ENCODE data around the gene TMEM185A. TPM values are rescaled to one million over a fixed set of nuclear protein-coding genes. Genes with fewer than 3 reads are reported as not detected.

The TMEM185A gene
- total and polyA plus RNA-seq, 2 experiments from 2014 or later = 14.7 to 15.3 TPM

GRCh38 chrX:149647505-149647904 lies 15.9 kb upstream of the TMEM185A start:
- Histone ChIP-seq H2AFZ (no peak overlapping the region), H3K4me1 (ENCODE audit: insufficient read depth) (no peaks in the 10 kb centered on the region), H4K20me1 (ENCODE audit: insufficient read depth) (no peaks in the 10 kb centered on the region), H3K36me3 (ENCODE audit: low read depth) (no peaks in the 10 kb centered on the region), H3K79me2 (ENCODE audit: insufficient read depth) (no peaks in the 10 kb centered on the region), H3K27ac (no peak overlapping the region), H3K4me3 (no peak overlapping the region), H3K9me3 (ENCODE audit: low read depth) (no peaks in the 10 kb centered on the region), H3F3A (ENCODE audit: insufficient read depth) (no peaks in the 10 kb centered on the region), H3K4me2 (ENCODE audit: unreplicated experiment) (no peak overlapping the region), H3K27me3 (replicated peaks; ENCODE audit: insufficient read depth) (no peaks in the 10 kb centered on the region), H3K9me2 (ENCODE audit: insufficient read depth) (no peaks in the 10 kb centered on the region), H3K9ac (no peak overlapping the region)
- in situ Hi-C loops (cut with MboI) = no loop called here
- TF ChIP-seq EZH2phosphoT487 (IDR thresholded peaks at IDR 0.05; ENCODE audit: insufficient read depth, low read depth) = no peak
- no peak for TF ChIP-seq EZH2 (IDR thresholded peaks at IDR 0.05; ENCODE audit: insufficient read depth, poor library complexity, severe bottlenecking)
- WGBS, 2 experiments (ENCODE audit: low coverage in 1 of 2, low lambda C conversion rate in 2 of 2, missing lambda C conversion rate in 2 of 2) = 53 to 70% methylated on average over 5 of the region's 6 CpGs
- no peak for DNase-seq

- peaks cover 6% of the 10 kb centered on the region for H3K4me1 ChIP-seq (ENCODE audit: insufficient read depth)
- H3F3A ChIP-seq (ENCODE audit: insufficient read depth) = no peaks in the 10 kb centered on the region
- no peaks in the 10 kb centered on the region for H3K9me3 ChIP-seq (ENCODE audit: low read depth)
- WGBS, 2 experiments (ENCODE audit: low coverage in 1 of 2, low lambda C conversion rate in 2 of 2, missing lambda C conversion rate in 2 of 2) = 28 to 29% methylated on average over 4 of the region's 4 CpGs
- no peaks in the 10 kb centered on the region for H3K79me2 ChIP-seq (ENCODE audit: insufficient read depth)
- no peak overlapping the region for H3K9ac ChIP-seq
- no peak overlapping the region for H2AFZ ChIP-seq
- H3K27ac ChIP-seq = no peak overlapping the region
- in situ Hi-C loops (cut with MboI) = no loop called here
- DNase-seq = no peak
- H4K20me1 ChIP-seq (ENCODE audit: insufficient read depth) = no peaks in the 10 kb centered on the region
- no peaks in the 10 kb centered on the region for H3K9me2 ChIP-seq (ENCODE audit: insufficient read depth)
- H3K4me2 ChIP-seq (ENCODE audit: unreplicated experiment) = no peak overlapping the region
- TF ChIP-seq EZH2 (IDR thresholded peaks at IDR 0.05; ENCODE audit: insufficient read depth, poor library complexity, severe bottlenecking) (no peak), EZH2phosphoT487 (IDR thresholded peaks at IDR 0.05; ENCODE audit: insufficient read depth, low read depth) (no peak)
- no peak overlapping the region for H3K4me3 ChIP-seq
- no peaks in the 10 kb centered on the region for H3K36me3 ChIP-seq (ENCODE audit: low read depth)
- H3K27me3 ChIP-seq (replicated peaks; ENCODE audit: insufficient read depth) = no peaks in the 10 kb centered on the region
Measured at GRCh38 chrX:149643496-149643895, 11.9 kb upstream of the TMEM185A start.

- 0 to 4% methylated on average over 2 of the region's 2 CpGs for WGBS, 2 experiments (ENCODE audit: low coverage in 1 of 2, low lambda C conversion rate in 2 of 2, missing lambda C conversion rate in 2 of 2)
- Histone ChIP-seq H3K36me3 (ENCODE audit: low read depth) (no peaks in the 10 kb centered on the region), H3K27ac (no peak overlapping the region), H3K27me3 (replicated peaks; ENCODE audit: insufficient read depth) (no peaks in the 10 kb centered on the region), H3K4me1 (ENCODE audit: insufficient read depth) (peaks cover 7% of the 10 kb centered on the region), H2AFZ (no peak overlapping the region), H3K9me3 (ENCODE audit: low read depth) (no peaks in the 10 kb centered on the region), H3K9me2 (ENCODE audit: insufficient read depth) (no peaks in the 10 kb centered on the region), H3K4me2 (ENCODE audit: unreplicated experiment) (peak overlapping the region; percentile 28), H3K79me2 (ENCODE audit: insufficient read depth) (no peaks in the 10 kb centered on the region), H4K20me1 (ENCODE audit: insufficient read depth) (no peaks in the 10 kb centered on the region), H3F3A (ENCODE audit: insufficient read depth) (no peaks in the 10 kb centered on the region), H3K9ac (no peak overlapping the region), H3K4me3 (no peak overlapping the region; the same call in 1 of the 2 replicates)
- DNase-seq = peak; percentile 16
- TF ChIP-seq EZH2phosphoT487 (IDR thresholded peaks at IDR 0.05; ENCODE audit: insufficient read depth, low read depth) (no peak), EZH2 (IDR thresholded peaks at IDR 0.05; ENCODE audit: insufficient read depth, poor library complexity, severe bottlenecking) (no peak)
- in situ Hi-C loops (cut with MboI) = no loop called here
Measured at GRCh38 chrX:149641835-149642234, 10.2 kb upstream of the TMEM185A start.

- 0 to 7% methylated on average over 3 of the region's 3 CpGs for WGBS, 2 experiments (ENCODE audit: low coverage in 1 of 2, low lambda C conversion rate in 2 of 2, missing lambda C conversion rate in 2 of 2)
- DNase-seq = peak; percentile 26
- Histone ChIP-seq H3K4me2 (ENCODE audit: unreplicated experiment) (no peak overlapping the region), H3K79me2 (ENCODE audit: insufficient read depth) (no peaks in the 10 kb centered on the region), H3K9me2 (ENCODE audit: insufficient read depth) (no peaks in the 10 kb centered on the region), H3K27ac (no peak overlapping the region), H4K20me1 (ENCODE audit: insufficient read depth) (no peaks in the 10 kb centered on the region), H3K9me3 (ENCODE audit: low read depth) (no peaks in the 10 kb centered on the region), H3K4me3 (no peak overlapping the region; the same call in 1 of the 2 replicates), H3K36me3 (ENCODE audit: low read depth) (no peaks in the 10 kb centered on the region), H3K9ac (no peak overlapping the region), H3F3A (ENCODE audit: insufficient read depth) (no peaks in the 10 kb centered on the region), H3K4me1 (ENCODE audit: insufficient read depth) (peaks cover 7% of the 10 kb centered on the region), H3K27me3 (replicated peaks; ENCODE audit: insufficient read depth) (no peaks in the 10 kb centered on the region), H2AFZ (no peak overlapping the region)
- TF ChIP-seq EZH2phosphoT487 (IDR thresholded peaks at IDR 0.05; ENCODE audit: insufficient read depth, low read depth) = no peak
- in situ Hi-C loops (cut with MboI) = no loop called here
Measured at GRCh38 chrX:149641432-149641831, 9.8 kb upstream of the TMEM185A start.

GRCh38 chrX:149639568-149639967 lies 8.0 kb upstream of the TMEM185A start:
- Histone ChIP-seq H3K4me1 (ENCODE audit: insufficient read depth) (peaks cover 7% of the 10 kb centered on the region), H3K27me3 (replicated peaks; ENCODE audit: insufficient read depth) (no peaks in the 10 kb centered on the region), H2AFZ (no peak overlapping the region), H3K79me2 (ENCODE audit: insufficient read depth) (no peaks in the 10 kb centered on the region), H3K4me3 (no peak overlapping the region), H3K9me2 (ENCODE audit: insufficient read depth) (no peaks in the 10 kb centered on the region), H3K27ac (no peak overlapping the region), H3K9me3 (ENCODE audit: low read depth) (no peaks in the 10 kb centered on the region), H3K4me2 (ENCODE audit: unreplicated experiment) (no peak overlapping the region), H3K36me3 (ENCODE audit: low read depth) (no peaks in the 10 kb centered on the region), H4K20me1 (ENCODE audit: insufficient read depth) (no peaks in the 10 kb centered on the region), H3F3A (ENCODE audit: insufficient read depth) (no peaks in the 10 kb centered on the region), H3K9ac (no peak overlapping the region)
- in situ Hi-C loops (cut with MboI) = no loop called here
- no peak for TF ChIP-seq EZH2phosphoT487 (IDR thresholded peaks at IDR 0.05; ENCODE audit: insufficient read depth, low read depth)
- no peak for TF ChIP-seq EZH2 (IDR thresholded peaks at IDR 0.05; ENCODE audit: insufficient read depth, poor library complexity, severe bottlenecking)
- no peak for DNase-seq
- WGBS, 2 experiments (ENCODE audit: low coverage in 1 of 2, low lambda C conversion rate in 2 of 2, missing lambda C conversion rate in 2 of 2) = 94% methylated on average over 3 of the region's 3 CpGs; no CpG with 5 or more reads in 1 of the 2 experiments

Measured in GM23248 (cell line).